NCI-H82 treated with DMSO at 0.1 percent for 48 hours (cell line): Measurements from ENCODE around the gene PTPRO.

ENCODE experiments used
- DNase-seq: peaks from one replicate; lab custom pipeline; 2025; ENCODE audit not compliant: unreplicated experiment; lab: John Stamatoyannopoulos, UW

The PTPRO gene

DNA sequence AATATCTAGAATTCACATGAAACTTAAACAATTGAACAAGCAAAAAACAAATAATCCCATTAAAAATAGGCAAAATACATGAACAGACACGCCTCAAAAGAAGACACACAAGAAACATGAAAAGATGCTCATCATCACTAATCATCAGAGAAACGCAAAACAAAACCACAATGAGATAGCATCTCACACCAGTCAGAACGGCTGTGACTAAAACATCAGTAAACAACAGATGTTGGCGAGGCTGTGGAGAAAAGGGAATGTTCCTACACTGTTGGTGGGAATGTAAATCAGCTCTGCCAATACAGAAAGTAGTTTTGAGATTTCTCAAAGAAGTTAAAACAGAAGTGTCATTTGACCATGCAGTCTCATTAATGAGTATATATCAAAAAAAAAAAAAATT lies 121.3 kb downstream of the PTPRO start:
- DNase-seq, result no peak

DNA sequence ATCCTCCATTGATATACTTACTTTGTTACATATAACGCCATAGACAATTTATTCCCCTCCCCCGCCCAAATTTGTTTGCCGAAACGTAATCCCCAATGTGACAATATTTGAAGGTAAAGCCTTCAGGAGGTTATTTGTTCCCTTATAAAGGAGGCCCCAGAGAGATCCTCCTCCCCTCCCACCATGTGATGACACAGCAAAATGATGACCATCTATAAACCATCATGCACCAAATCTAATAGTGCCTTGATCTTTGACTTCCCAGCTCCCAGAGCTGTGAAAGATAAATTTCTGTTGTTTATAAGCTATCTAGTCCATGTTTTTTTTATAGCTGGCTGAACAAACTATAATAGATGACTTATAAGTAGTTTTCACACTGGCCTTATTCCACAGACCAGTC lies 122.2 kb downstream of the PTPRO start:
- no peak for DNase-seq

DNA sequence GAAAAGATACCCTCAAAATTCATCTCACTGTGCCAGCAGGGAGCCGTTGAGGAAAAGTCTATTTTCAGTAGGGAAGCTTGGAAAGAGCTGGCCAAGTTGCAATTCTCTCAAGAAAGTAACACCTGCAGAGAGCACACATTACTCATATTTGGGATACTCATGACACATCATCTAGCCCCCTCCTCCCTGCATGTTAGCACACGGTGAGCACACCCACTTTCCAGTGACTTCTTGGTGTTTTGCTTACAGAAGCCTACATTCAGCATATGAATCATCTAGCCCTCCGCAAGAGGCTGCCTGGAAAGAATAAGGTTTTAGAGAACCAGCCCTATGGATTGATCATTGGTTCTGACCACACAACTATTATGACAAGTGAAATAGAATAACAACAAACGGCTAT lies 124.5 kb downstream of the PTPRO start:
- no peak for DNase-seq

DNA sequence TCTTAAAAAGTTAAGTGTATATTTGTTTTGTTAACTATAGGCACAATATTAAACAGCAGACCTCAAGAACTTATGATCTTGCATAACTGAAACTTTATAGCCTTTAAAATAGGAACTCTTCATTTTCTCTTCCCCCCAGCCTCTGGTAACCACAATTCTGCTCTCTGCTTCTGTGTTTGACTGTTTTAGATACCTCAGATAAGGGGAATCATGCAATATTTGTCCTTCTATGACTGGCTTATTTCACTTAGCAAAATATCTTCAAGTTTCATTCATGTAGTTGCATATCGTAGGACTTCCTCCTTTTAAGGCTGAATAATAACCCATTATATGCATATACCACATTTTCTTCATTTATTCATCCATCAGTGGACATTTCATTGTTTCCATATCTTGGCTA lies 131.3 kb downstream of the PTPRO start:
- DNase-seq, result no peak

DNA sequence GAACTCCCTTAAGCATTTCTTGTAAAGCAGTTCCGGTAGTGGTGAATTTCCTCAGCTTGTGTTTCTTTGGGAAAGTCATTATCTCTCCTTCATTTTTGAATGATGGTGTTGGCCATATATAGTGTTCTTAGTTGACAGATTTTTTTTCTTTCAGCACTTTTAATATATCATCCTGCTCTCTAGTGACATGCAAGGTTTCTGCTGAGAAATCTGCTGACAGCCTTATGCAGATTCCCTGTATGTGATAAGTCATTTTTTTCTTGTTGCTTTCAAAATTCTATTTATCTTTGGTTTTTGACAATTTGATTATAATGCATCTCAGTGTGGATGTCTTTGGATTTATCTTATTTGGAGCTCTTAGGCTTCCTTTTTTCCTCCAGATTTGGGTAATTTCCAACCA lies 135.7 kb downstream of the PTPRO start:
- no peak for DNase-seq

DNA sequence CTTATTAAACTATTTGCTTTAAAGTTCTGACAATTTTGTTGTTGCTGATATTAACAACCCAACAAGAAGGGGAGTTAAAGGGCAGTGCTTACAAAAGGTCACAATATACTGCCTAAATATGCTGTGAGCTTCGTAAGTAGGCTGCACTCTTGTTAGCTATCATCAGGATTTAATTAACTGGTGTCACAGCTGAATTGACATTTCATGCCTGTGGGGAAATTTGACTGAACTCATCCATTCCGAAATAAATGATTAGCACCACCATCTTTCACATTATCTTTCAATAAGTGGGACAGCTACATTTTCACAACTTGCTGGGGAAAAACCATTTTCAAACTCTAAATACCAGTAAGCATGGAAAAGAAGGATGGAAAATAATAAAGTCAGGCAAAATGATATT lies 146.6 kb downstream of the PTPRO start:
- no peak for DNase-seq

DNA sequence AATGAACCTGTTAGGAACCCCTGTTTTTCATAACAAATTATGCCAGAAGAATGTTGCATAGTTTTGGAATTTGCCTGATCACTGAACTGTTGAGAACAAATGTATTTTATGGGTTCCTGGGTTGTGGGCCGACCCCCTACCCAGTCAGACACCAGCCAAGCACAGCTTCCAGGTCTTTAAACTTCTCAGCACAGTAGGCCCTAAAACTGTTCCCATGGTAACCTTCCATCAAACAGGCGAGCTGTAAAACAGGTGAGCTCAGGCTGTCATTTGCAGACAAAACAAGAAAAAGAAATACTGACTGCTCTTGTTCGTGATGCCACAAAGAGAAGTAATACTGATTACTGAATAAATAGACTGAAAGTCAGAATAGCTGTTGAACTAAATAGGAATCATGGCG lies 147.0 kb downstream of the PTPRO start:
- no peak for DNase-seq

DNA sequence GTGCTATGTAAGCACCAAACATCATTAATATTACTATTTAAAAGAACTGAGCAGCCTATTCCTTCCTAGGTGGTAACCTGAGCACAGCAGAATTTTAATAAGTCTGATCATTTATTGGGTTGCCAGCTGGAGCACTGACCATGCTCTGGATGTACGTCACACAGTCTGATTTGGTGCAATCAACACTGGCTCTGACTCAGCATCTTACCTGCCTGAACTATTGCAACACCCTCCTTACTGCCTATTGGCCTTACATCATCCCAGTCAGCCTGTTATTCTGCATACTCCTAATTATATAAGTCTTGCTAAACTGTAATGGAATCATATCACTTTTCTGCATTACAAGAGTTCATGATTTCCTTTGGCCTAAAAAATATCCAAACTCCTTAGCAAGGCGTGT lies 149.7 kb downstream of the PTPRO start:
- DNase-seq, result no peak

DNA sequence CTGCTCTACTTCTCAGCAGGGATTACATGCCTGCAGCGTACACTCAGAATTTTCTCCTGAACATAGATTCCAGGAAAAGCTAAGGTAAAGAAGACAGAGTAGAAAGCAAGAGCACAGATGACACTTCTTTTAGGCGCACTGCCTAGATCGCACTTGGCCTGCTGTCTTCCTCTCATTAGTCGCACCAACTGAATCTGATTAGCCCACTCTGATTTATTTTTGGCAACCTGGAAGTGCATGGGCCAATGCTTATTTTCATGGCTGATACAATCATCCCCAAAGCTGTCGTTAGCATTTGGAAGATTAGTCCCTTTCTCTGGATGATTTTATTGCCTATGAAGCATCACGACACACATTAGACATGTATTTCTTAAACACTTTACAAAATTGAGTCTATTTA lies 152.5 kb downstream of the PTPRO start:
- peak; percentile 71 for DNase-seq

DNA sequence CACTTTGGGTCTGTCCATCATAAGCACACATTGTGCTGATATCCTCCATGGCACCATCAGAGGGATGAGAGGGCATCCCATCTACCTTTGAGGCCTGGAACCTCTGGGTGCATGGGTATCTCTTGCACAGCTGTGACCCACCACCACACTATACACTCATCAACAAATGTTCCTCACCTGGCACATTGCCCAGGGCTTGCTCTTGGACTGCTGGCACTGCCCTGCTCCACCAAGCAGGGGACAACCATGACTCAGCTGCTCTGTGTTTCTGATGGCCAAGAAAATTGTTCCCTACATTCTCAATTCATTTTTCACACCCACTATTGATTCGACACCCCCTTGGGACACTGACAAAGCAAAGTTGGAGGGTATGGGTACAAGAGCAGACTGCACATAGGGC lies 155.5 kb downstream of the PTPRO start:
- no peak for DNase-seq

DNA sequence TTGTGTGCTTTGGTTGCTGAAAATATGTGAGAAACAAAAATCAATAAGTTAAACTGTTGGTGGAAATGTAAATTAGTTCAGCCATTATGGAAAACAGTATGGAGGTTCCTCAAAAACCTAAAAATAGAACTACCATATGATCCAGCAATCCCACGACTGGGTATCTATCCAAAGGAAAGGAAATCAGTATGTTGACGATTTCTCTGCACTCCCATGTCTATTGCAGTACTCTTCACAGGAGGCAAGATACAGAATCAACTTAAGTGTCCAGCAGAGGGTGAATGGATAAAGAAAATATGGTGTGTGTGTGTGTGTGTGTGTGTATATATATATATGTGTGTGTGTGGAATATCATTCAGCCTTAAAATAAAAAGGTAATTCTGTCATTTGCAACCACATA lies 159.5 kb downstream of the PTPRO start:
- no peak for DNase-seq

DNA sequence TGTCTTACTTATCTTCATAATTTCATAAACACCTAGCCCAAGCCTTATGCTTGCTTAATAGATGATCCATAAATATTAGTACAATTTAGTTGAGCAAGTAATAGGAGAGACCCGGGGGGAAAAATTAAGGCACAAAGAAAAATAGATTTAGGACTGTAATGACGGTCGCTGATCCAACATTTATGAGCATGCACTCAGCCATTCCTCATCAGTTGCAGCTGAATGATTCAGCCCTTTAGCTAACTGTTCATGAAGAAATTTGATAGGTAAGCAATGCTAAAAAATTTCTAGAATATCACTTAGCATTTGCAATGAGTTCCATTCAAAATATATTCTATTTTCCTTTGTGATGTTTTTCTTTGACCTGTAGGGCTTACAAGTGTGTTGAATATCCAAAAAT lies 163.2 kb downstream of the PTPRO start:
- DNase-seq, result no peak

DNA sequence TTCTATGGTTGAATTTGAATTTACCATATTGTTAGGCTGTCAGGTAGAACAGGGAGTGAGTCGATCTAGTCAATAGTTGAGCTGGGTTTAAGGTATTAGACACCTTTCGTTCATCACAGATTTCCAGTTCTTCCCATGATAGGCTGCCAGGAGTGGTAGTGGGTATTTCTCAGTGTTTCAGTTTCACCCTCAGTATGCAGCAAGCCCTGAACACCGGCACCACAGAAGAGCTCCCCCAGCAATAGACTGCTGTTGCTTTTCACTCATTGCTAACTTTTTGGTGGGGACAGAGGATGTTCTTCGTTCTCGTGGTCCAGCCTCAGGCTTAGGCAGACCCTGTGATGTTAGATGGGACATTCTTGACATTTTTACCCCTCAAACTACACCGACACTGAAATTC lies 164.6 kb downstream of the PTPRO start:
- DNase-seq, result no peak

DNA sequence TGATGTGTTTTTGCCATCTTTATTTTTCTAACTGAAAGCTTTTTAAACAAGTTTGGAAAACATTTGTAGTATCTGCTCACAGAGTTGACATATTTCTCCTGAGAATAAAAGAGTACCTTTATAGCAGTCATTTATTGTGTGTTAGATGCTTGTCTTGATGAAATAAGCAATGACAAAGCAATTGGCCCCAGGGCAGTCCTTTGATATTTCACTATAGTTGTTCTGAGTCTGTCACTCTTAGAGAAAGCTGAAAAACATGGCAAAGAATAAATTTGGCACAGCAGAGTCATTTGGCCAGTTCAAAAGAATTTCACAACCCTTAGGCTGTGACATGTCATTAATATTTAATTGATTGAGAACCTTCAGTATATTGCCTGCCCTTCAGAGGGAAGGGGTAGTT lies 166.2 kb downstream of the PTPRO start:
- no peak for DNase-seq

DNA sequence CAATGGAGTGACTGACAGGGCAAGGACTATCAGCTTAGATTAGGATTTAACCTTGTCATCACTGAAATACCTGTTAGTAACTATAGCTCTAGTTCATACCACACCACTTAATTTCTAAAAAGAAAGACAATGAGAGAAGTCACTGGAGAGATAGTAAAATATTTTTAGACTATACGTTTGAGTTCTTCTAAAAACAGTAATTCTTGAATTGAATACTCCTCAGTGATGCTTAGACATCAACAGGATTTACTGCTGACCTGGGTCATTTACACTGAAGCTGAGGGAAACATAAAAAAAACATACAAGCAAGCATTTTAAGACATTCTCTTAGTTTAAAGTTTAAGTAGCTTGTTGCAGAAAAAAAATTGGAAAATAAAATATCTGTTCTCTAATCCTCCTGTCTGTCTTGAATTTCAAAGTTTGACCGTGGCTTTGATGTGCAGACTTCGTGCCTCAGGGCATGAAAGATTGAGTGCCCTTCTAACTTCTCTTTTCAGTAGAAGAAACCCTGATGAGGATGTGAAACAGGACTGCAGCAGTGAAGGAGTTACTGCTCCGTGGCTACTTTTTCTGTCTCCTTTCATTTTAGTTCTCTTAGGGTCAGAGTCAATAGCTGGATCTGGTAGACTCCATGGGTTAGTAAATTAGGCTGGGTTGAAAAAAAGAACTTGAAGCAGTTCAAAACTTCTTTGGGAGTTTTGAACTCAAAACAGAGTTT lies 172.2 kb downstream of the PTPRO start:
- DNase-seq, result no peak

DNA sequence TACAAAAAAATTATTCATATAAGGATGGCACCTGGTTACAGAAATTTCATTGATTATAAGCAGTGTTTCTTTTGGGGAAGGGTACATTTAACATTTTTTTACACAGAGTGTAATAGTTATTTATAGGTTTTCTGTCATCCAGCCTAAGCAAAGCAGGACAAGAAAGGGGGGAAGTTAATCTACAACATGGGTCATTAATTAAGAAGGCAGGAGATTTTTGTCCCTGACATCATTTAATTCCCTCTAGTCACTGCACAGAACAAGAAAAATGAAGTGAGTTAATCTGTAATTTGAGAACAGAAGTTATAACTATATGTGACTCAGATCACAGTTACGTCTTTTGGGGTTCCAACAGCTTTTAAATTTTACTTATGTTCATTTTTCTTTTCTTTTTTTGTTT lies 173.4 kb downstream of the PTPRO start:
- no peak for DNase-seq

DNA sequence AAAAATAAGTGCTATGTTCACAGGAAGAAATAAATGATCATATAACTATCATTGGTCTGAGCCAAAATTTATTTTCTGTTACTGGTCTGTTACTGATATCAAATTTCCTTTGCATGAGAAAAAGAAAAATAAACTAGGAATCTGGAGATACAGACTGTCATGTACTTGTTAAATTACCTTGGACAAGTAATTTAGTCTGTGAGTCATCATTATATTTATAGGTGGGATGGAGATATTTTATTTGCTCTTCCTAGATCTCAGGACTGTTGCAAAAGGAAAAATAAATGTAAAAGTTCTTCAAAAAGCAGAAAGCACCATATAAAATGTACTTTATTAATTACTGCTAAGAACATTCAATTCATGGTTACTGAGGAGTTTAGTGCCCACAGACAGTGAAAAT lies 174.4 kb downstream of the PTPRO start:
- no peak for DNase-seq

DNA sequence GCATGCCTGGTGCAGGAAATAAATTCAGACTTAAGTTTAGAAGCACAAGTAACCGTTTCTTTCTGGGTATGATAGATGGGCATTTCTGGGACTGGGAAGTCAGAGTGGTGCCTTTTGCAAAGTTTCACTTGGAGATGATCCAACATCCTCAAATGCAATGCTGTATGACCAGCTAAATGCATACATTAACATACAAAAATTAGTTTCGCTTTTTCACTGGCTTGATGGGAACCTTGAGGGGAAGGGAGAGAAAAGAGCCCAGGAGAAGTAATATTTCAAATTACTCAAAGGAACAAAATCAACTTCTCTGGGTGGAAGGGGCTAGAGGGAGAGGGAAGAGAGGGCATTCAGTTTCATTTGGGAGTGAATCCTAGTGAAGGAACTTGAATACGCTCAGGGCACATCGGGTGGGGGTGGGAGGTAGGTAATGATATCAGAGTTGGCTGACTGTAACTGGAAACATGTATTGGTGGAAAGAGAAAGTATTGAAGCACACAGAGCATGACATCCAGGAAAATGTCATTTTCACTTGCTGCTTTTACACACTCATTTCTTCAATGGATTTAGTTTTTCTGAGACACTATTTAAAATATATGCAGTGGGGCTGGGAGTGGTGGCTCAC lies 175.5 kb downstream of the PTPRO start:
- no peak for DNase-seq

DNA sequence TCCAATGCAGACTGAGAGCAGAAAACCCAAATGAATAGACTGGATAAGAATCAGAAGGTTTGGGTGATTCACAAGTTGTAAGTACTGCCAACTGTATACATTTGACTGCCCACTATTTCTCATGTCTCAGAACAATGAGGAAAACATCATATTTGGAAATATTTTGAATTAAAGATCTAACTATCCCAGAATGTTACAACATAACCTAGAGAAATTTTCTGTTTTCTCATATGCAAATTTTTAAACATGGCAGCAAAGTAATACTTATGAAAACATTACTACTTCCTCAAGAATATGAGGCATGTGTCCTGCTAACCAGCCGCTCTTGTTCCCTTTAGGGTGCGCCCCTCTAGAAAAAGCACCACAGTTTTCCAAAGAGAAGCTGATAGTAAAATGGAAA lies 179.9 kb downstream of the PTPRO start:
- DNase-seq, result no peak

DNA sequence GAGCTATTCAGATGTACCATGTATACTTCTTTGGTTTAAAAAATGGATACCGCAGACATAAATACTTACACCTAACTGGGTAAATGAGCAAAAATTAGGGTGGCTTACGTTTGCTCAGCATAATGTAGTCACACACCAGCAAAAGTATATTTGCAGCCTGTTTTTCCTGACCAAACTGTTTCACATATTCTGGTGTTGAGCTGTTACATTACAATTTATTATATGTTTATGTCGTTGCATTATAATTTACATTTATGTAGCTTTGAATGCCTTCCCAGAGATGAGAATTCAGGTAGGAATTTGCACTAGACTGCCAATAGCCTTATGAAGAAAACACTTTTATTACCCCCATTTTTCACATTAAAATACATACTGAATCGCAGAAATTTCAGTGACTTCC lies 183.3 kb downstream of the PTPRO start:
- no peak for DNase-seq

DNA sequence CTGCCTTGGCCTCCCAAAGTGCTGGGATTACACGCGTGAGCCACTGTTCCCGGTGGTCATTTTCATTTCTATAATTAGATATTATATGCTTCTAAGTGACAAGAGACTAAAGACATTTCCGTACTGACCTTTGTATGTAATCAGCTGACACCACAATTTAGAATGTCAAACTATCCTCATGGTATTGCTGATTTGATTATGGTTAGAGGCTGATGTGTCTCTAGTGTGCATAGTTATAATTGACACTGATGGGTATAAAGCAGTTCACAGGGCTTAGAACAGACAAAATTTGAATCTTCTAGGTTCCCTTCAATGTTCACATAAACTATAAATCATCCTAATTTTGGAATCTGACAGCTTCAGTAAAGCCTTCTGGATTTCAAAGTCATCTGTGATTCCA lies 192.7 kb downstream of the PTPRO start:
- no peak for DNase-seq

DNA sequence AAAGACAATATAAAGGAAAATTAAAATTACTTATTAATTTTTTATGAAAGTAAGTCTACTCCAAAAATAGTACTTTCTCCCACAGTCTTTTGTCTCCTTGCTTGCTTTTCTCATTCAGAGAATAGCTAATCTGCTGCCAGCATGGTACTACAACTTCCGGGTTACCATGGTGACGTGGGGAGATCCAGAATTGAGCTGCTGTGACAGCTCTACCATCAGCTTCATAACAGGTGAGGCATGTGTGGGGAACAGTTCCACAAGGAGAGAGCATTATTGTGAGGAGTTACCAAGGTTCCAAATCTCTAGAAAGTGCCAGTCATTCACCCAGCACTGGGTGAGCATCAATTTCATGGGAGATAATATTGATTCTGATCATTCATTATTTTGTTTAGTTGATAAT lies 197.8 kb downstream of the PTPRO start:
- no peak for DNase-seq

DNA sequence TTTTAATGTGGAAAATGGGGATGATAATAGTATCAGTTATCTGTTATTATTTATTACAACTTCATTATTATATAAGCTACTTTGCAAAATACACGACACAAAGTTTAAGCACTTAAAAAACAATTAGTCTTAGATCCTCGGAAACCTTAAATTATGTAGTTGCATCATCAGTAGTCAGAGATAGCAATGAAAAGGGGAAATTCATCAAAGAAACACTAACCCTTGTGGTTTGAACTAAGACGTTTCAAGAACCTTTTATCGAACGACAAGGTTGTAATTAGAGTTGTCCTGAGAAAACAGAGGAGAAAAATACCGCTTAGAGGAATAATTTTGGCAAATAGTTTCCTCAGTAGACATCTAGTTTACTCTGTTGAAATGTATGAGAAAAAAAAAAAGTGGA lies 198.5 kb downstream of the PTPRO start:
- DNase-seq, result no peak
